SH-SY5Y (cell line): ENCODE results near the gene GALR3.

ENCODE experiments used
- GATA2 ChIP-seq: IDR thresholded peaks from 2 replicates; pipeline ENCODE4 v1.6.1; 2011; ENCODE audit warnings: mild to moderate bottlenecking, low read depth, low read length
- GATA3 ChIP-seq: IDR thresholded peaks from 2 replicates; pipeline ENCODE4 v1.6.1; 2011; ENCODE audit warnings: low read depth, mild to moderate bottlenecking, low read length, moderate library complexity

- TF ChIP-seq GATA2 (no peak), GATA3 (no peak)
Measured at GRCh38 chr22:37854946-37855345, 31.8 kb downstream of the GALR3 start.
